Colonic mucosa (tissue), 4 donors: ENCODE measurements around the gene PREX1. TPM values are rescaled to one million over a fixed set of nuclear protein-coding genes. Genes with fewer than 3 reads are reported as not detected.

ENCODE experiments used
- DNase-seq: peaks from one replicate; pipeline ENCODE4 v3.0.0-alpha.2; 2020
- H3K27ac ChIP-seq: fragments of 200-600 bp; one replicate; pipeline ENCODE4 v1.8.0; 2021
- H3K27me3 ChIP-seq: fragments of 200-600 bp; one replicate; pipeline ENCODE4 v1.8.0; 2021
- H3K36me3 ChIP-seq: fragments of 200-600 bp; one replicate; pipeline ENCODE4 v1.8.0; 2021
- H3K4me1 ChIP-seq: fragments of 200-600 bp; one replicate; pipeline ENCODE4 v1.8.0; 2021; ENCODE audit warnings: mild to moderate bottlenecking
- H3K4me3 ChIP-seq: fragments of 200-600 bp; one replicate; pipeline ENCODE4 v1.8.0; 2021
- H3K9ac ChIP-seq, 2 donors: one replicate each; pipeline ENCODE4 v1.7.0; 2013; ENCODE audit warnings: control low read depth in 2 of 2, low read depth in 2 of 2, low read length in 2 of 2
- H3K9me3 ChIP-seq: fragments of 200-600 bp; one replicate; pipeline ENCODE4 v1.8.0; 2021
- CTCF ChIP-seq: fragments of 200-600 bp; IDR thresholded peaks from one replicate; pipeline ENCODE4 v1.8.0; 2022; ENCODE audit warnings: antibody characterized with exemption, mild to moderate bottlenecking
- intact Hi-C: fragments of 100-400 bp; cut with DNase I; formaldehyde crosslinking; loops from one replicate; pipeline ENCODE4 v1.14.1; 2022
- total RNA-seq, 2 donors: library from RNA; stranded (reverse); fragmentation: NEBNext Ultra II Directional in 1 of 2; extraction: Animal tissue kit (Norgen Biotek cat#: 25700) in 1 of 2; gene quantifications; one replicate each; pipeline ENCODE4 v1.2.1, GENCODE V29; 2021
- donor health status: healthy.
- donor health status: DM: no; HTN: no; CAD: no.
- donor health status: DM: no; HTN: no; CAD: no.

The PREX1 gene
- total RNA-seq, 2 donors from 2014 or later, result 7.2 to 24.6 TPM

- DNase-seq, result peak; percentile 59
- no peak for TF ChIP-seq CTCF
- Histone ChIP-seq H3K27me3 (no peaks in the 10 kb centered on the region), H3K4me1 (peaks cover 30% of the 10 kb centered on the region), H3K9me3 (no peaks in the 10 kb centered on the region), H3K36me3 (no peaks in the 10 kb centered on the region), H3K4me3 (no peak overlapping the region), H3K27ac (no peak overlapping the region), H3K9ac (peak overlapping the region in 1 of 2 donors; percentile 9)
- intact Hi-C loops, result no loop called here
Measured at GRCh38 chr20:48684501-48685041, 143.2 kb downstream of the PREX1 start.

- Histone ChIP-seq H3K9me3 (no peaks in the 10 kb centered on the region), H3K27ac (no peak overlapping the region), H3K4me3 (no peak overlapping the region), H3K9ac (peak overlapping the region in 1 of 2 donors; percentile 19), H3K36me3 (no peaks in the 10 kb centered on the region), H3K4me1 (peaks cover 30% of the 10 kb centered on the region), H3K27me3 (no peaks in the 10 kb centered on the region)
- TF ChIP-seq CTCF, result no peak
- intact Hi-C loops, result no loop called here
- no peak for DNase-seq
Measured at GRCh38 chr20:48683467-48684175, 144.2 kb downstream of the PREX1 start.

GRCh38 chr20:48682529-48683363 is 145.1 kb downstream of the PREX1 start:
- Histone ChIP-seq H3K9me3 (no peaks in the 10 kb centered on the region), H3K27me3 (no peaks in the 10 kb centered on the region), H3K27ac (peak overlapping the region; percentile 72), H3K36me3 (no peaks in the 10 kb centered on the region), H3K4me3 (no peak overlapping the region), H3K4me1 (peaks cover 30% of the 10 kb centered on the region), H3K9ac (peak overlapping the region; percentile 31 to 42)
- peak; percentile 94 for DNase-seq
- intact Hi-C loops, result no loop called here
- TF ChIP-seq CTCF, result no peak

- DNase-seq, result no peak
- Histone ChIP-seq H3K4me3 (no peak overlapping the region), H3K9ac (peak overlapping the region; percentile 31 to 42), H3K4me1 (peaks cover 29% of the 10 kb centered on the region), H3K36me3 (no peaks in the 10 kb centered on the region), H3K27me3 (no peaks in the 10 kb centered on the region), H3K27ac (peak overlapping the region; percentile 72), H3K9me3 (no peaks in the 10 kb centered on the region)
- no peak for TF ChIP-seq CTCF
- intact Hi-C loops, result no loop called here
Measured at GRCh38 chr20:48681873-48682426, 145.8 kb downstream of the PREX1 start.

- intact Hi-C loops, result no loop called here
- Histone ChIP-seq H3K9ac (no peak overlapping the region), H3K36me3 (no peaks in the 10 kb centered on the region), H3K27me3 (no peaks in the 10 kb centered on the region), H3K27ac (no peak overlapping the region), H3K4me1 (peaks cover 22% of the 10 kb centered on the region), H3K9me3 (no peaks in the 10 kb centered on the region), H3K4me3 (no peak overlapping the region)
- DNase-seq, result no peak
- no peak for TF ChIP-seq CTCF
Measured at GRCh38 chr20:48681201-48681872, 146.5 kb downstream of the PREX1 start.
